Stimulated activated CD4-positive, alpha-beta T cell treated with anti-CD3 and anti-CD28 coated beads, Interleukin-15, amount 100 ng/mL, for 1 hour (primary cell): ENCODE data around the gene TSHZ1.
"Not testable (repeated sequence)": the region's sequence is repeated elsewhere in the genome, so short reads cannot be mapped to it uniquely, and the experiment has no call there.

Source experiments
- DNase-seq, 2 donors: peaks; one replicate each; pipeline ENCODE4 v3.0.0-alpha.2; 2020; ENCODE audit warnings: low read depth in 1 of 2, low spot score in 1 of 2

TSHZ1 gene

DNA sequence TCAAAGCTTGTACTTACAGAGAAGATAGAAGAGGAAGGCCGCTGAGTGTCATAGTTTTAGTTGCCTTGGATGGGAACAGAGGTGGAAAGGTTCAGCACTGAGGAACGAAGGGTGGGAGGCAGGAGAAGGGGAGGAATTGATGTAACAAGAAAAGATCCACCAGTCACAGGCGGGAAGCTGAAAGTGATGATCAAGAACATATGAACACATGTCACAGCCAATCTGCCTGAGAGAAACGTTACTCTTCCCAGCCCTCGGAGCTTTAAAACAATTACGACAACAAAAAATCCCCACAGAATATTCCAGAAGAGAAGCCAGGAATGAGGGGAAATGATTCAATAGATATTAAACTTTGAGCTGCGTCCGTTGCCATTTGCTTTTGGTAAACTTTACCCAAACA lies 87.1 kb downstream of the TSHZ1 start:
- DNase-seq, result no peak

DNA sequence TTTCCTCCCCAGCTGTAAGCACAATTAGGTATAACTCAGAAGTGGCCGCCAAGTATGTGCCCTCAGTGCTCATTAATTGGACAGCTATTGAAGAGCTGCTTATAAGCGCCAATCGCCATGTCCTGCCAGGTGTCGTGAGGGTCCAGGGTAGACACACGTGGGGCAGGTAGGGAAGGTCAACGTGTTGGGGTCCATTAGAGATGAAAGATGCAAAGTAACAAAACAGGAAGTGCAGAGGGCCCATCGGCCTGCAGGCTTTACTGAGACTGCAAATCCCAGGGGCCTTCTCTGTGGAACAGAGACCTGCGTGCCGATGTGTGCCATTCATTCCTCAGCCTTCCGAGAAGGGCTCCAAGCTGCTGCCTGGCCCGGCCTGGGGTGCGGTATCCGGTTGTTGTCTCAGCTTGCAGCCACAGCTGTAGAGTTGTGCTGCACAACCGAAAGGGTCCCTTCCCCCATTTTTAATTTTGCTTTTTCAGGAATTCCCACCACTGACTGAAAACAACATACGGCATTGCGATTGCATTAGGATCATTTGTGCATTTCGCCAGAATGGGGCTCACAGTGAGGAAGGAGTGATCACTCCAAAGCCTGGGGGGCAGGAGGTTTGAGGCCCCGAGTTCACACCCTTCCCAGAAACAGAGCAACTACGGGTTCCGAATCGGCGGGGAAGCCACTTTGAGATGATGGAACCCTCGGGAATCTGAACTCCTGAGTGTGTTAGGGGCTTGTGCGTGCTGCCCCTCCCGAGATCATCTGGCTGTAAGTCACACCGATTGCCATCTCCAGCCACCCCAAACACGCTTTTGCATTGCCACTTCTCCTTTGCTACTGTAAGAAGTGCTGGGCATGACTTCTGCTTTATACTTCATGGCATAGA lies 94.3 kb downstream of the TSHZ1 start:
- DNase-seq, result no peak

DNA sequence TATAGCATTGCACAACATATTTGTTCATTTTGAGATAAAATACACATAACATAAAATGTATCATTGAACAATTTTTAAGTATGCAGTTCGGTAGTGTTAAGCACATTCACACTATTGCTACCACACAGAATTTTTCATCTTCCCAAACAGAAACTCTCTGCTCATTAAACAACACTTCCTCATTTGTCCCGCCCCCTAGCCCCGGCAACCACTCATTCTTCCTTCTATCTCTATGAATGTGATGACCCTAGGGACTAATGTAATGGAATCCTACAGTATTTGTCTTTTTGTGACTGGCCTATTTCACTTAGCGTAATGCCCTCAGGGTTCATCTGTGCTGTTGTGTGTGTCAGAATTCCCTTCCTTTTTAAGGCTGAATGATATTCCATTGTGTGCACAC lies 95.4 kb downstream of the TSHZ1 start:
- no peak for DNase-seq

DNA sequence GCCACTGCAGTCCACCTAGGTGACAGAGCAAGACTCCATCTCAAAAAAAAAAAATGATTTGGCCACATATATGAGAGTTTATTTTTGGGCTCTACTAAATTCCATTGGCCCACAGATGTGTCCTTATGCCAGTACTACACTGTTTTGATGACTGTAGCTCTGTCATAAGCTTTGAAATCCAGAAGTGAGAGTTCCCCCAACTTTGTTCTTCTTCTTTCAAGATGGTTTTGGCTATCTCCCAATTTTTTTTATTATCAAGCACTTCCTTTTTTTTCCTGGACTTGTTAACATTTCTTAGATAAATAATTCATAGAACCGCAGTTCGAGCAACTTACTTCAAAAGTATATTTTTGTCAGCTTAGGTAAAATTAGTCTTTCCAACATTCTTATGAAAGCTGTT lies 96.9 kb downstream of the TSHZ1 start:
- no peak for DNase-seq

DNA sequence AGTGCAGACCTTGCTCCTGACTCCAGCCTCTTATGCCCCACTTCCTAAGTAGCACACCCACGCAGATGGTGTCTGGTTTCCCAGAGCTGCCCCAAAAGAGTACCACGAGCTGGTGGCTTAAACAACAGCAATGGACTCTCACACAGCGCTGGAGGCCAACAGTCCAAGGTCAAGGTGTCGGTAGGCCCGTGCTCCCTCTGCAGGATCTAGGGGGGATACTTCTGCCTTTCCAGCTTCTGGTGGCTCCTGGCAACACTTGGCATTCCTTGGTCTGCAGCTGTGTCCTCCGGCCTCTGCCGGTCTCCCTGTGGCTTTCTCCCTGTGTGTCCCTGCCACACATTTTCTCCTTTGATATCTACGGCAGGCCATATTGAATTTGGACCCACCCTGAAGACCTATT lies 99.0 kb downstream of the TSHZ1 start:
- no peak for DNase-seq

DNA sequence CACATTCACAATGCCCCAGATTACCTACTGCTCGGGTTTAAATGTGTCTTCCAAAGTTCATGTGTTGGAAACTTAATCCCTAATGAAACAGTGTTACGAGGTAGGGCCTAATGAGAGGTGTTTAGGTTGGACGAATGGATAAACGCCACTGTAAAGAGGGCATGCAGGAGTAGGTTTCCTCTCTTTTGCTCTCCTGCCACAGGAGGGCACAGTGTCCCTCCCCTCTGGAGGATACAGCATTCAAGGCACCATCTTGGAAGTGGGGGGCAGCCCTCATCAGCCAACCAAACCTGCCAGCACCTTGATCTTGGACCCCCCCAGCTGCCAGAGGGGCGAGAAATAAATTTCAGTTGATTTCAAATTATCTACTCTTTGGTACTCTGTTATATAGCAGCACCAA lies 103.5 kb downstream of the TSHZ1 start:
- no peak for DNase-seq

DNA sequence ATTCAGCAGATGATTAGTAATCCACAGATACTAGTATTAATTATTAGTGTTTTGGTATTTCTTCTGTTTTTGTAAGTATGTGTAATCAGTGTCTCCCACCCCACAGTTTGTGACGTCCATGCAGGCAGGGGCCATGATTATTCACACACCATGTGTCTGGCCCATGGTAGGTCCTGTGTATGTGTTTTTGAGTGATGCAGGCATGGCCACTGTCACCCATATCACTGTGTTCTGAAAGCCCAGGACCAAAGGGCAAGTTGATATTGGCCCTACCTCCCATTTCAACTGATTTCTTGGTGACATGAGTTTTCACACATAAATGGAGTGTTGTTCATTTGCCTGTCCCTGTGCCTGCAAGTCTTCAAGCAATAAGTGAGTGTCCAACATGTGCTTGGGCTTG lies 104.0 kb downstream of the TSHZ1 start:
- no peak for DNase-seq

DNA sequence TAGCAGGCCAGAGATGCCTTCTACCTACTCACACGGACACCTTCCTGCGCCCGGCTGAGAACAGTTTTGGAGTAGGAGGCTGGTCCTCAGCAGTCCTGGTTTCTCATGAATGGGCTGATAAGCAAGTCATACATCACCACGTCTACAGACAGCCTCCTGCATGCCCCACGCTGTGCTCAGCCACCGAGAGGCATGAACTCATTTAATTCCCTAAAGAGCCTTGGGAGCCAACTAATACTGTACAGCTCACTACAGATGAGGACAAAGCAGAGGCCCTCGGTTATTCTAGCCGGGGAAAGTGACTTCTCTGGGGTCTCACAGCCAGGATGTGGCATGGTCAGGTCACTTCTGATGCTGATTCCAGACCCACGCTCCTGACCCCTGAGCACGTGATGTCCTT lies 105.6 kb downstream of the TSHZ1 start:
- DNase-seq, result no peak

DNA sequence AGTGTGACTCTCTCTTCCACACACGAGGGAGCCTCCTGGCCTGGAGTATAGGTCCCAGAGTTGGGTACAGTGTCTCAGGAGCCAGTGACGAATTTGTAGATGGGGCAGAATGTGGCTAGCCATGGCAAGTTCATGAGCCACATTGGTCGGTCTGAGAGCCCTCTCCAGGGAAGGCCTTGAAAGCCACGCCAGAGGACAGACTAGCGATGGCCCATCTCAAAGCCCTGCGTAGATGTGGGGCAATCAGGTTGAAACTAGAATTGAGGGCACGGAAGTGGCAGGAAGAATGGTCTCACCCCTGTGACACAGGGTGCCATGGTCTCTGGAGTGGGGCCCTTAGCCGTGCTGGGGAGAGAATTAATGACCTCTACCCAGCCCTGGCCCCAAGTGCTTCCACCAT lies 106.2 kb downstream of the TSHZ1 start:
- no peak for DNase-seq

DNA sequence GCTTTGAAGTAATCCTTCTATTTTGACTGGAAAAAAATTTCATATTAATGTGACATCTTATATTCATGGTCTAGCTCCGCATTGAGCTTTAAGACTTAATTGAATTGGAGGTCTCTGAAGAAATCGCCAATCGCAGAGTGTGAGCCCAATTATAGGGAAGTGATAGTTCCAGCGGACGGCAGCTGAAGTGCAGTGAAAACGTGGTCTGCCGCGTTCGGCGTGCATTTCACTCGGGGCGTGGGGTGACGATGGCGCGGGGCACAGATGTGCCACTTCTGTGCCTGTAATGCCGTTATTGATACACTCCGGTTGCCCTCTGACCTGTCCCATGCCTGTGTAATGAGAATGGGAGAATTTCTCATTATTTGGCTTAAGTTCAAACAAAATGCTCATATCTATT lies 106.7 kb downstream of the TSHZ1 start:
- DNase-seq, result no peak

DNA sequence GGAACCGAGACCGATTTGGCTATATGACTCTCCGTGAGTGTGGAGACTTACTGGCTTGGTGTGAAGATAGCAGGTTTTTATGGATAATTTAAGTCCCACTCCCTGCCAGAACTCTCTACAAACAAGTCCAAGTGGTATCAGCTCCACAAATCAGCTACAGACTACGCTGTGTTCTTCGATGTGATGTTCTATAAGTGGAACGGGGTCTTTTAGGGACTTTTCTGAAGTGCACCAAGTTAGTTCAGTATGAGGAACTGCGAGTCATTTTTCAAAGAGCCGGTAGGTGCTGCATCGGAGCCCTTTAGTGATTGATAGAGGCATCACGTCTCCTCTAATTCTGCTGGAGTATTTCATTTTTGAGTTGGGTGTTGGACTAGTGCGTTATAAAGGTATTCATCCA lies 107.1 kb downstream of the TSHZ1 start:
- no peak for DNase-seq

DNA sequence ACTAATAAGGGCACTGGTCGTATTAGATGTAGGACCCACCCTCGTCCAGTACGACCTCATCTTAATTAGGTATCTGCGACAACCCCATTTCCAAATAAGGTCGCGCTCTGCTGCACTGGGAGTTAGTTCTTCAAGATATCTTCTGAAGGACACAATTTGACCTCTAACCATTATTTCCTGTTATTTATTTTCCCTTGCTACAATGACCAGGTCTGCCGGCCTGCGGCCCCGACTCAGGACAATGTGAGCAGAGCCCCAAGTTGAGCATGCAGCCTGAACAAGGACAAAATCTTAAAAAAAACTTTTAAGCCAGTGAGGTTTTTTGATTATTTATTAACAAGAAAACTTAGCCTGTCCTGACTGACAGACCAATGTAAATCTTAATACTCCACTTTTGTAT lies 109.3 kb downstream of the TSHZ1 start:
- DNase-seq, result no peak

DNA sequence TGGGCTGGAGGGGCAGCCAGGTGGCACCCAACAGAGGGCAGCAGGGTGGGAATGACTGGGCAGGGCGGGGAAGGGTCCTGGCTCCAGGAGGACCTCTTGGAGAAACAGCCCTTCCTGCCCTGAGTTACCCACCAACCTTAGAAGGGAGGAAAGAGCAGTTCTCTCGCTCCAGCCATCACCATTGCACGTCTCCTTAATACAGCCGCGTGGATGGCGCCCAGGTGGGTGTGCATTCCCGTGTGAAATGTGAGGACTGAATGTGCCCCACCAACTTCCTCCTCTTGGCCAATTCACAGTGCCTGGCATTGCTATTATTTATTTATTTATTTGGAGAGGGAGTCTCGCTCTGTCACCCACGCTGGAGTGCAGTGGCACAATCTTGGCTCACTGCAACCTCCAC lies 109.9 kb downstream of the TSHZ1 start:
- no peak for DNase-seq

DNA sequence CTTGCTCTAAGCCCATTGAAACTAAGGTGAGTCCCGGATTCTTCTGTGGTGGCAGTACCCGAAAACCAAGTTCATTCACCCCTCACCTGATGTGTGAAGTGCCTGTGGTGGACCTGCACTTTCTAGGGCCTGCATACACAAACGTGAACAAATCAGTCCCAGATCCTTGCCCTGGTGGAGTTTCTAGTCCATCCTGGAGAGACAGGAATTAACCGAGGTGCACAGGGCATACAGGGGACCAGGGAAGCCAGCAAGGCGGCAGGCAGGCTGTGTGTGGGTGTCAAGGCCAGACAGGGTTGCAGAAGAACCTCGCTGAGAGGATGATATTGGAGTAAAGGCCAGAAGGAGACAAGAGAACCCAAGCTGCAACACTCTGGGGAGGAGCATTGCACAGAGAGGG lies 110.8 kb downstream of the TSHZ1 start:
- no peak for DNase-seq

DNA sequence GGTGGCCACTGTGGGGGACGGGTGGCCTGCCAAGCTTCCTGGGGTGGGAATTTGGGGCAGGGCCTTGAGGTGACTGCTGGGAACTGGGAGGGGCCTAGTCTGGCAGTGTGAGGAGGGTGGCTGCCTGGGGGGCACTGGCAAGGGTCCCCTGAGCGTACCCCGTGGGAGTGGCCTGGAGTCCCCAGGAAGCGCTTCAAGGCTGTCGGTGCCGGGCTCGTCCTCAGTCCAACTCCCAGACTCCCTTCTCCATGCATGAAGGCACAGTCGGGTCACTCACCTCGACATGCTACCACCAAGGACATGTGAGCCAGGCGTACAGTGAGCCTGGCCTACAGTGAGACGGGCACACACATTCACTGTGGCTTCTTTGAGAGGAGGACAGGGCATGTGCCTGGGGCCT lies 111.6 kb downstream of the TSHZ1 start:
- DNase-seq, result no peak

DNA sequence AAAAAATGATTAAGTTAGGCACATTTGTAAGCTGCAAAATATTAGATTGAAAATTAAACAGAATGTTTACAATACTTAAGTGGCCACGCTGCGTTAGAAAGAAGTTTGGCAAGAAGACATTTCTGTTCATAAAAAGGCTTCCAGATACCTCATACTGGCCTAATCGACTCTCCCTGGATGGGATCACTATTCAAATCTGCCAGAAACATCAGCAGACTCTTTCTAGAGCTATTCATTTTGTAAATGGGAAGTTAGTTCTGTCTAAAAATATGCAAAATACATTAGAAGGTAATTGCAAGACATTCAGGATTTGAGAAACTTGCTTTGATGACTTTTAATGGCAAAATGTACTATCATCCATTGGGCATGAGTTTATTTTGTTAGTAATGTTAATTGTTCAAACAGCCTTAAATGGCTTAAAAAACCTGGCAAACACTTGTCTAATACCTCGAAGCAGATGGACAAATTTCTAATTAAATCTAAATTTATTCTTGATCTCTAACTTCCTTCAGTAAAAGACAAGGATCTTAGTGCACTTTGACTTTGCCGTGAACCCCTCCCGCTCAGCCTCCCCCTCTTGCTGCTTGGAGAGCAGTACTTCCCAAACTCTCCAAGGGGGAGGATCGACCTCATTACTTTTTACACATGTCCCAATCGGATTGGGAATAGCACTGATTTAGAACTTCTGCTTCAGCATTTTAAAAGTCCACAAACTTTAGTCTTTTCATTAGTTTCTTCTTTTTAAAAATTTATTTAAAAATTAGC lies 113.4 kb downstream of the TSHZ1 start:
- no peak for DNase-seq

DNA sequence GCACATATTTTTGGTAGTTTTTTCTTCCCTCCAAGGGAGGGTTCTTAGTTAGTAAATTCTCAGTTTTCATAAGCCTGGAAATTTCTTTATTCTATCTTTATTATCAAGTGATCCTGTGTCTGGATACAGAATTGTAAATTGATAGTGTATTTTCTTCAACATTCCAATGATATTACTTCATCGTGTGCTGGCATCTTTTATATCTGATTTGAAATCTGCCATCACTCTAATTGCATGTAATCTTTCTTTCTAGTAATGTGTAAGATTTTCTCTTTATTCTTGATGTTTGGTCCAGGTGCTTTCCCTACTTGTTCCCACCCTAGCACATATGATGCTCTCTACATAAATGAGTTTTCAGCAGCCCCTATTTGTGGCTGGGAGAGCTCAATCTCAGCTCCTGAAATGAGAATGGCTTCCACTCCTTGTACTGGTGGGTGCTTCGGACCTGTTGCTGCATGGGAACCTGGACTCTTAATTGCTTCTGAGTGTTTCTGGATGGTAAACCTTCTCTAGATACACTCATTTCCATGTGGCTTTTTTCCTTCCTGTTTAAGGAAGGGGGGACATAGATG lies 114.2 kb downstream of the TSHZ1 start:
- no peak for DNase-seq

DNA sequence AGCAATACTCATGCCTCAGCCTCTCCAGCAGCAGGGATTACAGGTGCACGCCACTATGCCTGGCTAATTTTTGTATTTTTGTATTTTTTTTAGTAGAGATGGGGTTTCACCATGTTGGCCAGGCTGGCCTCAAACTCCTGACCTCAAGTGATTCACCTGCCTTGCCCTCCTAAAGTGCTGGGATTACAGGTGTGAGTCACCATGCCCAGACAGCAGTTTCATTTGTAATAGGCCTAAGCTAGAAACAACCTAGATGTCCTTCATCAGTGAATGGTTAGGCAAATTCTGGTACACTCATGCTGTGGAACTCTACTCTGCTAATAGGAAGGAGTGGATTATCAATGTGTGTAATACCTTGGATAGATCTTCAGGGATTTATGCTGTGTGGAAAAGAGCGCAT lies 119.2 kb downstream of the TSHZ1 start:
- DNase-seq, result not testable (repeated sequence)

DNA sequence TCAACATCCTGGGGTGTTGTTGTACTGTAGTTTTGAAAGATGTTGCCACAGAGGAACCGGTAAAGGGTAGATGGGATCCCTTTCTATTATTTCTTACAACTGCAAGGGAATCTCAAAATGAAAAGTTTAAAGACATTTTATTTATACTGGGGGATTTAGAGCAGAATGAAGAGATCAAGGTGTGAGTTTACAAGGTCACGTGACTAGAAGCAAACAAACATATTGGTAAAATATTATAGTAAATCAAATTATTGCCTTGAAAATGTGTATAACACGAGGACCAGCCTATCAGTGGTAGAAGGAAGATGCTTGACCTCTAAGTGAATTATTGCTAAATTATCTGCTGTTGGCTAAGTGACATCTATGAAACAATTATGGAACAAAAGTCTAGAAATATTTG lies 119.7 kb downstream of the TSHZ1 start:
- DNase-seq, result no peak

DNA sequence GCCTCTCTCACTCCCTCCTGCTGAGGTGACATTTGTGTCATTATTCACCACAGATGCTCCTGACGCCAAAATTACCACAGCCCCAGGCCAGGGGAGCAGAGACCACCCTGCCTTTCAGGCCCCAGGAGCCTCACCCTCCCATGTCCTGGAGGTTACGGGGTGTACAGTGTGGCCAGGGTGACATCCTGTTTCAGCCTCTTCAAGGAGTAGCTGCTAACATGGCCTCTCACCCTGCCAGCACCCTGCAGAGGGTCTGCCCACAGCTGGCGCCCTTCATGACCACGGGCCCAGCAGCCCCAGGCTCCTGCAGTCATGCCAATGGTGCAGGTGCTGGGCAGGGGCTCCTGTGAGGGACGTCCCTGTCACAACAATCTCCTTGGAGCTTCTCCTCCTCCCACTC lies 124.3 kb downstream of the TSHZ1 start:
- no peak for DNase-seq

DNA sequence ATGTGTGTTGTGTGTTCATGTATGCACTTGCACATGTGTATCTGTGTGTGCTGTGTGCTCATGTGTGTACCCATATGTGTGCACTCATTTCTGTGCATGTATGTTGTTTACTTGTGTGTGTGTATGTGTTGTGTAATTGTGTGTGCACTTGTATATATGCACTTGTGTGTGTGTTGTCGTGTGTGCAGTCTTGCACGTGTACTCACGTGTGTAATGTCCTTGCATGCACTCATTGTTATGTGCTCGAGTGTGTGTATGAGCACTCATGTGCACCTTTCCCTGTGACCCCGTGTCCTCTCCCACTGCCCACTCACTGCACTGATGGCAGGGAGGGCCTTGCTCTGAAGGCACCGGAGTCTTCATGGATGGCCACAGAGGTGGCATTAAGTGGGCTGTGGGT lies 124.9 kb downstream of the TSHZ1 start:
- DNase-seq, result no peak

DNA sequence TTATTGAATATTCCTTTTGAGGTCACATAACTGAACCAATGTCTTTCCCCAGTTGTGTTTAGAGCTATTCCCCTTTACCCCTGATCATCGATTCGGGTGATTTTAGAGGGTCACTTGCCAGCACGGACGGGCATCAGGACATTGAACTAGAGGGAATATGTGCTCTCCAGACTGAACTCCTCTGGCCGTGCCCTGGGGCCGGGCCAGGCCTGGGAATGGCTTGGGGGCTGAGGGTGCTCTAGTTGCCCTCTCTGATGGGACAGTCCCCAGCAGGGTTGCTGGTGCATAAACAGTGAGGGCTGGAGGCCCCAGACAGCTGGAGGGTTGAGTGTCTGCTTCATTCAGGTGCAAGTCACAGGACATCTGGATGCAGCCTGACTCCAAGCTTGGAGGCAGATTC lies 126.2 kb downstream of the TSHZ1 start:
- no peak for DNase-seq
